K562 (cell line): ENCODE data around the gene CACNA1E. TPM values are rescaled to one million over a fixed set of nuclear protein-coding genes. Genes with fewer than 3 reads are reported as not detected.

Experiments used
- BCL6 ChIP-seq: fragments of 250-450 bp; sonication (Bioruptor Pico); IDR thresholded peaks from 2 replicates; pipeline ENCODE4 v1.4.0; 2020
- BRD4 ChIP-seq: fragments of 200-600 bp; sonication (generic); IDR thresholded peaks from 2 replicates; pipeline ENCODE4 v1.6.1; 2017; ENCODE audit warnings: inconsistent platforms
- BRD9 ChIP-seq: fragments of 450-650 bp; IDR thresholded peaks from 2 replicates; pipeline ENCODE4 v1.6.1; 2018; ENCODE audit warnings: low read depth; ENCODE audit not compliant: partially characterized antibody
- ELF2 ChIP-seq: fragments of 250-450 bp; sonication (Bioruptor Pico); IDR thresholded peaks from 2 replicates; pipeline ENCODE4 v1.5.0; 2021; ENCODE audit warnings: mild to moderate bottlenecking
- ETV6 ChIP-seq, 3 experiments: fragments of 150-350 bp in 1 of 3; sonication (generic) in 1 of 3; formaldehyde crosslinking in 1 of 3; IDR thresholded peaks; 2 replicates each; pipeline versions ENCODE4 v1.6.1 to v1.8.0; 2014 to 2022; ENCODE audit warnings: borderline replicate concordance in 2 of 3, low read depth in 2 of 3, antibody characterized with exemption in 1 of 3, low read length in 1 of 3, mild to moderate bottlenecking in 1 of 3, missing genetic modification reagents in 1 of 3
- HES1 ChIP-seq: fragments of 450-650 bp; IDR thresholded peaks from 2 replicates; pipeline ENCODE4 v1.6.1; 2016; ENCODE audit warnings: low read depth, mild to moderate bottlenecking, moderate library complexity
- MTA2 ChIP-seq: fragments of 450-650 bp; IDR thresholded peaks from 2 replicates; pipeline ENCODE4 v1.6.1; 2016; ENCODE audit warnings: low read depth
- OTX1 ChIP-seq: fragments of 450-650 bp; formaldehyde crosslinking; IDR thresholded peaks from 2 replicates; pipeline ENCODE4 v1.4.0; 2022; ENCODE audit warnings: mild to moderate bottlenecking
- POLR2H ChIP-seq: IDR thresholded peaks from 2 replicates; pipeline ENCODE4 v1.6.1; 2016; ENCODE audit warnings: missing genetic modification characterization, low read depth, mild to moderate bottlenecking, control low read depth, missing compliant biosample characterization, moderate library complexity
- PRPF4 ChIP-seq: fragments of 200-400 bp; formaldehyde crosslinking; IDR thresholded peaks from one replicate; pipeline ENCODE4 v1.6.1; 2017; ENCODE audit warnings: low read length, low read depth, mild to moderate bottlenecking; ENCODE audit not compliant: insufficient read depth, poor library complexity, severe bottlenecking
- RFX1 ChIP-seq: fragments of 450-650 bp; IDR thresholded peaks from 2 replicates; pipeline ENCODE4 v1.6.1; 2016; ENCODE audit warnings: mild to moderate bottlenecking, moderate library complexity
- SUPT5H ChIP-seq: fragments of 450-650 bp; IDR thresholded peaks from 2 replicates; pipeline ENCODE4 v1.6.1; 2016
- TAL1 ChIP-seq: fragments of 450-650 bp; IDR thresholded peaks from 2 replicates; pipeline ENCODE4 v1.6.1; 2016; ENCODE audit warnings: mild to moderate bottlenecking
- U2AF1 ChIP-seq: fragments of 200-400 bp; formaldehyde crosslinking; optimal IDR thresholded peaks from 2 replicates; pipeline ENCODE3; 2017; ENCODE audit warnings: mild to moderate bottlenecking, low read depth, low read length, moderate library complexity
- ZKSCAN3 ChIP-seq: fragments of 250-450 bp; sonication (Bioruptor Pico); IDR thresholded peaks from 2 replicates; pipeline ENCODE4 v1.4.0; 2020
- ZNF146 ChIP-seq: IDR thresholded peaks from one replicate; pipeline ENCODE4 v1.6.1; 2018; ENCODE audit warnings: missing compliant biosample characterization; ENCODE audit not compliant: unreplicated experiment
- ZNF212 ChIP-seq: fragments of 450-650 bp; formaldehyde crosslinking; IDR thresholded peaks from 2 replicates; pipeline ENCODE4 v1.4.0; 2020; ENCODE audit warnings: mild to moderate bottlenecking
- ZNF311 ChIP-seq: fragments of 250-450 bp; sonication (Bioruptor Pico); IDR thresholded peaks from 2 replicates; pipeline ENCODE4 v1.4.0; 2020; ENCODE audit warnings: mild to moderate bottlenecking, moderate library complexity
- ZNF407 ChIP-seq: fragments of 450-650 bp; IDR thresholded peaks from 2 replicates; pipeline ENCODE4 v1.6.1; 2016; ENCODE audit warnings: low read depth
- ZNF785 ChIP-seq: fragments of 250-450 bp; sonication (Bioruptor Pico); IDR thresholded peaks from 2 replicates; pipeline ENCODE4 v1.4.0; 2020; ENCODE audit warnings: mild to moderate bottlenecking
- polyA plus RNA-seq, 8 experiments: library from polyadenylated mRNA; depleted of rRNA in 4 of 8; stranded (reverse) in 5 of 8; unstranded in 3 of 8; fragments of >200 nt; fragmentation: Nextera tagmentation in 2 of 8; fragmentation: Illumina TruSeq in 1 of 8; extraction: Ambion mirVana in 2 of 8; extraction: Trizol in 1 of 8; gene quantifications; 2 replicates each; pipeline versions ENCODE4 v1.2.1 to v1.2.3, GENCODE V29; 2011 to 2014; ENCODE audit warnings: inconsistent platforms in 1 of 8, missing spikeins in 1 of 8
- total RNA-seq, 7 experiments: library from RNA; depleted of rRNA in 6 of 7; stranded (reverse); fragments of >200 nt in 6 of 7; fragmentation: Illumina TruSeq in 2 of 7; extraction: Trizol in 2 of 7; gene quantifications; 2 replicates each; pipeline versions ENCODE4 v1.2.1 to v1.2.3, GENCODE V29; 2011 to 2021; ENCODE audit warnings: low replicate concordance in 1 of 7
- TF ChIP-seq, protein P1 (sequence below), 2 experiments: fragments of 450-650 bp; conservative IDR thresholded peaks; 2 replicates each; pipeline ENCODE4 v1.6.1; 2017; ENCODE audit warnings: mild to moderate bottlenecking in 2 of 2, moderate library complexity in 2 of 2

Gene CACNA1E
- total and polyA plus RNA-seq, 9 of the 15 experiments (the other 6 are each of a cell fraction or from before 2014, with no cell fraction given), result under 0.01 to 0.04 TPM; not detected in 7

DNA sequence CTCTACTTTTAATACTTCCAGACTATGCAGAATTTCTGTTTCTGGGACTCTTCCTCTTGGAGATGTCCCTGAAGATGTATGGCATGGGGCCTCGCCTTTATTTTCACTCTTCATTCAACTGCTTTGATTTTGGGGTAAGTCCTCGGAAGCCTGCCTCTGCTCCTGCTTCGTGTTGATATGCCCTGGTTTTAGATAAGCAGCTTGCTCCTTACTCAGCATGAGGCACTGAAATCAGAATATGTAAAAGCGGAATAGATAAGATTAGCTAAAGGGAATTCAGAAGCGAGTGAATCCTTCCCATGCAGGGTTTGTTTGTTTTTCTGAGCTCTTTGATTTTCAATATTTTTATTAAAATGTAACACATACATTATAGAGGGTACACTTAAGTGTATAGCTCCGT, 234.7 kb downstream of the CACNA1E start (continued):
- TF ChIP-seq ETV6 (IDR thresholded peaks at IDR 0.05; ENCODE audit: borderline replicate concordance in 1 of 2, low read depth in 2 of 2, low read length in 1 of 2) (no peak), ETV6 (CRISPR knock-in tag; IDR thresholded peaks at IDR 0.05; ENCODE audit: borderline replicate concordance) (no peak), ZNF407 (no peak), BRD9 (no peak), ZNF311 (no peak), OTX1 (CRISPR knock-in tag) (no peak), BRD4 (no peak), ZNF146 (CRISPR knock-in tag) (no peak), SUPT5H (no peak), U2AF1 (no peak), ZKSCAN3 (no peak), MTA2 (peak; percentile 83), ZNF785 (CRISPR knock-in tag) (no peak), ELF2 (no peak), PRPF4 (no peak), TAL1 (peak; percentile 92), HES1 (peak; percentile 72; the same call in 1 of the 2 replicates), POLR2H (no peak), RFX1 (no peak), BCL6 (CRISPR knock-in tag) (no peak), ZNF212 (no peak)
- TF ChIP-seq, protein P1, sequence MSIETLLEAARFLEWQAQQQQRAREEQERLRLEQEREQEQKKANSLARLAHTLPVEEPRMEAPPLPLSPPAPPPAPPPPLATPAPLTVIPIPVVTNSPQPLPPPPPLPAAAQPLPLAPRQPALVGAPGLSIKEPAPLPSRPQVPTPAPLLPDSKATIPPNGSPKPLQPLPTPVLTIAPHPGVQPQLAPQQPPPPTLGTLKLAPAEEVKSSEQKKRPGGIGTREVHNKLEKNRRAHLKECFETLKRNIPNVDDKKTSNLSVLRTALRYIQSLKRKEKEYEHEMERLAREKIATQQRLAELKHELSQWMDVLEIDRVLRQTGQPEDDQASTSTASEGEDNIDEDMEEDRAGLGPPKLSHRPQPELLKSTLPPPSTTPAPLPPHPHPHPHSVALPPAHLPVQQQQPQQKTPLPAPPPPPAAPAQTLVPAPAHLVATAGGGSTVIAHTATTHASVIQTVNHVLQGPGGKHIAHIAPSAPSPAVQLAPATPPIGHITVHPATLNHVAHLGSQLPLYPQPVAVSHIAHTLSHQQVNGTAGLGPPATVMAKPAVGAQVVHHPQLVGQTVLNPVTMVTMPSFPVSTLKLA (conservative IDR thresholded peaks at IDR 0.05), result peak in 1 of 2 experiments; percentile 50; a peak in 1 of 4 replicates
